OCI-LY1 (cell line): ENCODE data around the gene GSX2.

Source experiments
- H2AFZ ChIP-seq: fragments of 200-600 bp; sonication (generic), shearing (Covaris generic); 2 replicates; pipeline ENCODE4 v1.6.0; 2014; ENCODE audit warnings: antibody characterized with exemption, mild to moderate bottlenecking, low read length
- H3F3A ChIP-seq: fragments of 200-600 bp; sonication (generic), shearing (Covaris generic); 2 replicates; pipeline ENCODE4 v1.6.0; 2014; ENCODE audit warnings: mild to moderate bottlenecking, antibody characterized with exemption, low read length, moderate library complexity; ENCODE audit not compliant: insufficient read depth
- H3K27ac ChIP-seq: fragments of 200-600 bp; sonication (generic); 2 replicates; pipeline ENCODE4 v1.5.1; 2014; ENCODE audit warnings: low read length, mixed run types, mild to moderate bottlenecking, low read depth; ENCODE audit not compliant: poor library complexity, severe bottlenecking
- H3K27me3 ChIP-seq: fragments of 200-600 bp; sonication (generic); 2 replicates; pipeline ENCODE4 v1.6.0; 2014; ENCODE audit warnings: antibody characterized with exemption, mild to moderate bottlenecking, low read length, moderate library complexity; ENCODE audit not compliant: insufficient read depth
- H3K36me3 ChIP-seq: fragments of 200-600 bp; sonication (generic); 2 replicates; pipeline ENCODE4 v1.6.1; 2014; ENCODE audit warnings: mild to moderate bottlenecking, antibody characterized with exemption, low read length, moderate library complexity, mixed read lengths; ENCODE audit not compliant: insufficient read depth
- H3K4me1 ChIP-seq: fragments of 200-600 bp; sonication (generic); 2 replicates; pipeline ENCODE4 v1.5.1; 2014; ENCODE audit warnings: mild to moderate bottlenecking, low read length, moderate library complexity; ENCODE audit not compliant: insufficient read depth, severe bottlenecking
- H3K4me2 ChIP-seq: fragments of 200-600 bp; sonication (generic), shearing (Covaris generic); 2 replicates; pipeline ENCODE4 v1.6.1; 2014; ENCODE audit warnings: low read length
- H3K4me3 ChIP-seq: fragments of 200-600 bp; sonication (generic); 2 replicates; pipeline ENCODE4 v1.5.1; 2014; ENCODE audit warnings: low read length, low read depth, mild to moderate bottlenecking, mixed read lengths; ENCODE audit not compliant: poor library complexity, severe bottlenecking
- H3K79me2 ChIP-seq: fragments of 200-600 bp; shearing (Covaris generic); 2 replicates; pipeline ENCODE4 v1.6.1; 2016; ENCODE audit warnings: mixed run types, low read length, mixed read lengths; ENCODE audit not compliant: insufficient read depth
- H3K9ac ChIP-seq: fragments of 200-600 bp; sonication (generic), shearing (Covaris generic); 2 replicates; pipeline ENCODE4 v1.6.1; 2014; ENCODE audit warnings: mild to moderate bottlenecking, low read length, mixed read lengths
- H3K9me2 ChIP-seq: fragments of 200-600 bp; sonication (generic), shearing (Covaris generic); 2 replicates; pipeline ENCODE4 v1.6.1; 2014; ENCODE audit warnings: low read depth, mild to moderate bottlenecking, low read length, mixed read lengths
- H3K9me3 ChIP-seq: fragments of 200-600 bp; shearing (Covaris generic); 2 replicates; pipeline ENCODE4 v1.6.1; 2014; ENCODE audit warnings: low read length, mixed read lengths
- H4K20me1 ChIP-seq: fragments of 200-600 bp; sonication (generic), shearing (Covaris generic); 2 replicates; pipeline ENCODE4 v1.6.0; 2016; ENCODE audit warnings: mild to moderate bottlenecking, low read length; ENCODE audit not compliant: insufficient read depth
- EZH2 ChIP-seq: fragments of 200-600 bp; sonication (generic), shearing (Covaris generic); IDR thresholded peaks from 2 replicates; pipeline ENCODE4 v1.8.0; 2017; ENCODE audit warnings: borderline replicate concordance, mixed run types, mild to moderate bottlenecking, antibody characterized with exemption, low read length, moderate library complexity, mixed read lengths
- TF ChIP-seq, protein P1 (sequence below): fragments of 200-600 bp; sonication (generic), shearing (Covaris generic); IDR thresholded peaks from 2 replicates; pipeline ENCODE4 v1.5.1; 2017; ENCODE audit warnings: mild to moderate bottlenecking, antibody characterized with exemption, low read length, moderate library complexity, mixed read lengths

The GSX2 gene

GRCh38 chr4:54062392-54062791 lies 37.6 kb upstream of the GSX2 start:
- no peaks in the 10 kb centered on the region for H3K9me3 ChIP-seq
- peaks cover 67% of the 10 kb centered on the region for H3K79me2 ChIP-seq
- H3K4me3 ChIP-seq, result peak overlapping the region; percentile 83
- peak overlapping the region; percentile 69 for H3K4me2 ChIP-seq
- H4K20me1 ChIP-seq, result no peaks in the 10 kb centered on the region
- H2AFZ ChIP-seq, result no peak overlapping the region
- no peaks in the 10 kb centered on the region for H3K36me3 ChIP-seq
- peaks cover 63% of the 10 kb centered on the region for H3K4me1 ChIP-seq
- TF ChIP-seq, protein P1, sequence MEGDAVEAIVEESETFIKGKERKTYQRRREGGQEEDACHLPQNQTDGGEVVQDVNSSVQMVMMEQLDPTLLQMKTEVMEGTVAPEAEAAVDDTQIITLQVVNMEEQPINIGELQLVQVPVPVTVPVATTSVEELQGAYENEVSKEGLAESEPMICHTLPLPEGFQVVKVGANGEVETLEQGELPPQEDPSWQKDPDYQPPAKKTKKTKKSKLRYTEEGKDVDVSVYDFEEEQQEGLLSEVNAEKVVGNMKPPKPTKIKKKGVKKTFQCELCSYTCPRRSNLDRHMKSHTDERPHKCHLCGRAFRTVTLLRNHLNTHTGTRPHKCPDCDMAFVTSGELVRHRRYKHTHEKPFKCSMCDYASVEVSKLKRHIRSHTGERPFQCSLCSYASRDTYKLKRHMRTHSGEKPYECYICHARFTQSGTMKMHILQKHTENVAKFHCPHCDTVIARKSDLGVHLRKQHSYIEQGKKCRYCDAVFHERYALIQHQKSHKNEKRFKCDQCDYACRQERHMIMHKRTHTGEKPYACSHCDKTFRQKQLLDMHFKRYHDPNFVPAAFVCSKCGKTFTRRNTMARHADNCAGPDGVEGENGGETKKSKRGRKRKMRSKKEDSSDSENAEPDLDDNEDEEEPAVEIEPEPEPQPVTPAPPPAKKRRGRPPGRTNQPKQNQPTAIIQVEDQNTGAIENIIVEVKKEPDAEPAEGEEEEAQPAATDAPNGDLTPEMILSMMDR, result no peak
- no peak for TF ChIP-seq EZH2
- no peaks in the 10 kb centered on the region for H3F3A ChIP-seq
- H3K9ac ChIP-seq, result peak overlapping the region; percentile 85; the same call in 1 of the 2 replicates
- H3K9me2 ChIP-seq, result no peaks in the 10 kb centered on the region
- H3K27me3 ChIP-seq, result no peaks in the 10 kb centered on the region
- no peak overlapping the region for H3K27ac ChIP-seq

DNA sequence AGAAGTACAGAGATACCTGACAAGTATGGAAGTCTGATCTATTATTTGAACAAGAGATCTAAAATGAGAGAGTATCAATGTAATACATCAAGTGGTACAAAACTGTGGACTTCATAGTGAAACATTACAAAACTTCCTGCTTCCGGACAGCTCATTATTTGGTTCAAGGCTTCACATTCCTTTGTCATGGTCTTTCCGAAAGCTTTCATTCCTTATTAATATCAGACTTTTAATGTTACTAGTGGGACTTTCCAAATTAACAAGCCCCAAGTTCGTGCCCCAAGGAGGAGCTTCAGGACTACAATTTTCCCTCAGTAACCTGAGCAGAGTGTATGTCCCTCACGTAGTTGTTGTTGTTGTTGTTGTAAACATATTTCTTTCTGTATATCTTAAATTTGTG lies 36.7 kb upstream of the GSX2 start:
- Histone ChIP-seq H3K9me2 (no peaks in the 10 kb centered on the region), H3K4me1 (peaks cover 55% of the 10 kb centered on the region), H3K79me2 (peaks cover 59% of the 10 kb centered on the region), H3K9me3 (no peaks in the 10 kb centered on the region), H3K27me3 (no peaks in the 10 kb centered on the region), H2AFZ (no peak overlapping the region), H3K9ac (peak overlapping the region; percentile 85), H3K36me3 (no peaks in the 10 kb centered on the region), H3K27ac (peak overlapping the region; percentile 44), H3K4me2 (peak overlapping the region; percentile 69), H4K20me1 (no peaks in the 10 kb centered on the region), H3F3A (no peaks in the 10 kb centered on the region), H3K4me3 (peak overlapping the region; percentile 83)
- TF ChIP-seq, protein P1, result no peak
- no peak for TF ChIP-seq EZH2

GRCh38 chr4:54063737-54064316 lies 36.1 kb upstream of the GSX2 start:
- Histone ChIP-seq H3F3A (no peaks in the 10 kb centered on the region), H4K20me1 (no peaks in the 10 kb centered on the region), H3K4me3 (peak overlapping the region; percentile 83), H3K27me3 (no peaks in the 10 kb centered on the region), H3K9ac (peak overlapping the region; percentile 85), H3K4me1 (peaks cover 51% of the 10 kb centered on the region), H3K36me3 (no peaks in the 10 kb centered on the region), H3K9me3 (no peaks in the 10 kb centered on the region), H2AFZ (no peak overlapping the region), H3K9me2 (no peaks in the 10 kb centered on the region), H3K4me2 (peak overlapping the region; percentile 69), H3K27ac (peak overlapping the region; percentile 44), H3K79me2 (peaks cover 53% of the 10 kb centered on the region)
- TF ChIP-seq EZH2, result no peak
- TF ChIP-seq, protein P1, result no peak
